Amniotic stem cell (primary cell): Measurements from ENCODE around the gene UPF1.

Source experiments
- DNase-seq: peaks from one replicate; lab custom pipeline; 2025; lab: John Stamatoyannopoulos, UW

The UPF1 gene

DNA sequence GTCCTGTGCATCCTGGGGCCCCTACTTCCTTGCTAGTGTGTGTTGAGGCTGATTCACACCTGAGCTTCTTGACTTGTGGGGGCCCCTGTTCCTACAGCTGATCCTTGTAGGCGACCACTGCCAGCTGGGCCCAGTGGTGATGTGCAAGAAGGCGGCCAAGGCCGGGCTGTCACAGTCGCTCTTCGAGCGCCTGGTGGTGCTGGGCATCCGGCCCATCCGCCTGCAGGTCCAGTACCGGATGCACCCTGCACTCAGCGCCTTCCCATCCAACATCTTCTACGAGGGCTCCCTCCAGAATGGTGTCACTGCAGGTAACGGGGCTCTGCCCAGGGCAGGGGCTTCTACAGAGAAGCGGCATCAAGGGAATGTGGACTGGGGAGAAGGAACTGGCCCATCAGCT lies 25.5 kb downstream of the UPF1 start:
- no peak for DNase-seq

DNA sequence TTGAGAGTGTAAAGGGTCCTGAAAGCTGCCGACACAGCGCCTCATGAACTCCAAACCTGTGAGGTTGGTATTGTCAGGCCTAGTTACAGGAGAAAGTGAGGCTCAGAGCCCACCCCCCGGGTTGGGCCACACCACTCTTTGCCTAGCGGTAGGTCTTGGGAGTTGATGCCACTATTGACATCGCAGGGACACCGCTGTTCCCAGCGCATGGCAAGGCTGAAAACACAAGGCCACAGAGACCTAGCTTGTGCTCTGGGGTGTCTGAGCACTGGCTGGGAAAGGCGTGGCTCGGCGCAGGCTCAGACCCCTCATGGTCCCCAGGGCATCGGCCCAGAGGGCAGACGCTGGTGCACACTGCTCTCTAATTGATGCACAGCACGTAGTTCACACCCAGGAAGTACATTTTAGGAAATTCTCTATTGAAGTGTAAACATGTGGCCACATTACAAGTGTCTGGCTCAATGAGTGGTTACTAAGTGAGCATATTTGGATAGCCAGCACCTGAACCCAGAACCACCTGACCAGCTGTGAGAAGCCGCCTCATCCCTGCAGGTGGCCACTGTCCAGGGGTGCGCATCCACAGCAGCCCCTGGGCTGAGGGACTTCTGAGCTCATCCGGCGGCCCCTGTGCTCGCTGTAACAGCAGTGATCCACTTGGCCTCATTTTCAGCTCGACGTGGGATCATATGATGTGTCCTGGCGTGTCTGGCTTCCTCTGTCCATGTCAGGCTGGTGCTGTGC lies 27.3 kb downstream of the UPF1 start:
- no peak for DNase-seq

DNA sequence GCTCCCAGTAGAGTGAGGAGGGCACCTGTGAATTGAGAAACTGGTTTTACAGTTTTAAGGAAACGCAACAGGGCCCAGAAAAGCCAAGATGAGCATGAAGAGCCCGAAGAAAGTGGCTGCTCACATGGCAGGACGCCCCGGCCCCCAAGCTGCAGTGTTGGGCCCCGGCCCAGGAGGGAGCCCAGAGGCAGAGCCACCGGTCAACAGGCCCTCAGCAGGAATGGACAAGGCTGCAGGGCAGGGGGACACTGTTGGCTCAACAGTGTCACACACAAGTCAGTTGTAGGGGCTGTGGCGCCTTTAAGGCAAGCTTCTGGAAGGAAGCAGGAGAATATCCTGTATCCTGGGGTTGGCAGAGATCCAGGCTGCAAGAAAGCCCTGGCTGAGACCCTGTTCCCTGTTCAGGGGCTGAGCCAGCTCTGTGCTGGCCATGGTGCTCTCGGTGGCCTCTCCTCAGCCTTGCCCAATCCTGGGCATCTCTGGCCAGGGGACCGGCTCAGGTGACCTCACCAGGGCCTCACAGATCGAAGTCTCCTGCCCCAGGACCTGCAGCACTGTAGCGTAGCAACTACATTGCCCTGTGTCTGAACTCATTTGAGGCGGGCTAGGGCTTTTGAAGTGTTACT lies 28.0 kb downstream of the UPF1 start:
- DNase-seq = no peak

DNA sequence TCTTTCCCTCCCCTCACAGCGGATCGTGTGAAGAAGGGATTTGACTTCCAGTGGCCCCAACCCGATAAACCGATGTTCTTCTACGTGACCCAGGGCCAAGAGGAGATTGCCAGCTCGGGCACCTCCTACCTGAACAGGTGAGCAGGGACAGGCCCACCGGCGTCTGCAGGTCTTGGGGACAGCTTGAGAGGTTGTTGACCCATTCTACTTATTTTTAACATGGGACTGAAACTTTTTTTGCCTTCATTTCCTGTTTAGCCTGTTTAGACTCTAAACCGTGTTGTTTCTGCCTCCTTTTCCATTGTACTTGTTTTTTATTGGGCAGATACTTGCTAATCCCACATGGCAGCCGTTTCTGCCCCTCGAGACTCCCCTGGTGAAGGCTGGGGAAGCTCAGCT lies 28.5 kb downstream of the UPF1 start:
- DNase-seq = no peak

DNA sequence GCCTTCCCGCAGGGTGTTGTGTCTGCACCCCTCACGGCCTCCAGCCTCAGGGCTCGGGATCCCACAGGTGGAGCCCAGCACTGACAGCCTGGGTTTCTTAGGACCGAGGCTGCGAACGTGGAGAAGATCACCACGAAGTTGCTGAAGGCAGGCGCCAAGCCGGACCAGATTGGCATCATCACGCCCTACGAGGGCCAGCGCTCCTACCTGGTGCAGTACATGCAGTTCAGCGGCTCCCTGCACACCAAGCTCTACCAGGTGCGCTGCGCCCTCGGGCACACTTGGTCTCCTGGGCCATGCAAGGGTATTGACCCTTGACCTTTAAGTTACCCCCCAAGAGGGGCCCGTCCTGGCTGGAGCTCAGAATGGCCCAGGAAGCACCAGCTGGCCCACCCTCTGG lies 29.0 kb downstream of the UPF1 start:
- no peak for DNase-seq

DNA sequence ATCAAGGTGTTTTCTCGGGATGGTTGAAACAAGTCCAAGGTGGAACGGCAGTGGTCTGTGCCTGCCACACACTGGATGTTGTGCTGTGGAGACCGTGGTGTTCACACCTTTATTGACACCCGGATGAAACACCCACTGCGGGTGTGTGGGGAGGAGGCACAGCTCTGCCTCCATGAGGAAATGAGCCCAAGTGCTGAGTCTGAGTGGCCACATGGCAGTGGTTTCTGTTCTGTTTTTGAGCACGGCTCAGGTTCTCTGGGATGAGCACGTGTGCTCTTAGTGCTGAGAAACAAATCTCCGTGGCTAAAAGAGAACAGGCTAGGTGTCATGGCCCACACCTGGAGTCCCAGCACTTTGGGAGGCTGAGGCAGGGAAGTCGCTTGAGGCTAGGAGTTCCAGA lies 29.5 kb downstream of the UPF1 start:
- DNase-seq = no peak

DNA sequence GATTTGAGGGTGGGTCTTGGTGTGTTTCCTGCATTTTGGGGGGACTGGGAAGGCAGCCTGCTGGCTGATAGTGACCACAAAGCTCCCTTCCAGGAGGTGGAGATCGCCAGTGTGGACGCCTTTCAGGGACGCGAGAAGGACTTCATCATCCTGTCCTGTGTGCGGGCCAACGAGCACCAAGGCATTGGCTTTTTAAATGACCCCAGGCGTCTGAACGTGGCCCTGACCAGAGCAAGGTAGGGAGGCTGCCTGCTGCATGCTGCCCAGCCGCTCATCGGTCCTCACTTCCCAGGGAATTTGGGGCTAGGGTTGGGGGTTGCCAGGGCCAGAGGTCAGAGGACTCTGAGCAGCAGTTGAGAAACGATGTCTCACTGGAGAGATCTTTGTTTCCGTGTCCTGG lies 30.2 kb downstream of the UPF1 start:
- no peak for DNase-seq

DNA sequence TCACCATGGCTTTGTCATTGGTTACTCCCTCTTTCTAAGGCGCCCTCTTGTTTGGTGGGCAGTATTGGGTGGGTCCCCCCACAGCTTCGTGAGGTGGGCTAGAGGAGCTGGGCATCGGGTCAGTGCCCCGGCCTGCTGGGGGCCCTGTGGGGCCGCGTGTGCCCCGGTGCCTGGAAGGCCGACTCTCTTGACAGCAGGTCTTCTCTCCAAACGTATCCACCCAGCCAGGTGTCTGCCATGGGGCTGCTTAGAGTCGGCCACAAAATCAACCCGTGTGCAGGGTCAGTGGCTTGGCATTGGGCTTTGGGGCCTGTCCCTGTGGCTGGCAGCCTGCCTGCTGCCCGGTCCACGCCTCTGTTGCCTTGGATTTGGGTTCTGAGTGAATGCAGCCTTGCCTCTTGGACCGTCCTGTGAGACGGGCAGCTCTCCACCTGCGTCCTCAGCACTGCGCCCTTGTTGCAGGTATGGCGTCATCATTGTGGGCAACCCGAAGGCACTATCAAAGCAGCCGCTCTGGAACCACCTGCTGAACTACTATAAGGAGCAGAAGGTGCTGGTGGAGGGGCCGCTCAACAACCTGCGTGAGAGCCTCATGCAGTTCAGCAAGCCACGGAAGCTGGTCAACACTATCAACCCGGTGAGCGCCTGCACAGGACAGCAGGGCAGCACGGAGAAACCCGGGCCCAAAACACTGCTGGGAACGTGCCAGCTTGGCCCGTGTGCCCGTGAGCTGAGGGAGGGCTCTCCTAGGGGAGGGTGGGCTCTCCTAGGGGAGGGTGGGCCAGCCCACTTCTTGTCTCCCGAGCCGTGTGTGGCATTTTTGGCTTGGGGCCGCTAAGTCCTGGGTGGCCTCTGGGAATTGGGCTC lies 31.4 kb downstream of the UPF1 start:
- DNase-seq = no peak

DNA sequence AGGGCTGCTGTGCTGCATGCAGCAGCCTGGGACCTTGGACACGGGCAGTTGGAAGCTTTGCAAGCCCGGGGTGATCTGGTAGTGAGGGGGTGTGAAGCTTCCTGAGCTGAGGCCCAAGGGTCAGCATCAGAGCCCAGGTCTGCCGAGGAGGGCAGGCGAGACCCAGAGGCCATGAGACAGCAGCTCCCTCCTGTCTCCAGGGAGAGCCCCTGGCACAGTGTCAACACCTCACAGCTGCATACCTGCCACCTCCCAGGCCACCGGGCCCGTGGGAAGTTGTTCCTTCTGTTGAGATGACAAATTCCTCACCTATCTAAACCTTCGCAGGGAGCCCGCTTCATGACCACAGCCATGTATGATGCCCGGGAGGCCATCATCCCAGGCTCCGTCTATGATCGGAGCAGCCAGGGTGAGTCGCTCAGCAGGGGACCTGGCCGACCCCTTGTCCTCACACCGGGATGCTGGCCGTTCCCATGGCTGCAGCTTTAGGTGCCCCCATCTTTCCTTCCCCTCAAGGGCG lies 32.1 kb downstream of the UPF1 start:
- no peak for DNase-seq

DNA sequence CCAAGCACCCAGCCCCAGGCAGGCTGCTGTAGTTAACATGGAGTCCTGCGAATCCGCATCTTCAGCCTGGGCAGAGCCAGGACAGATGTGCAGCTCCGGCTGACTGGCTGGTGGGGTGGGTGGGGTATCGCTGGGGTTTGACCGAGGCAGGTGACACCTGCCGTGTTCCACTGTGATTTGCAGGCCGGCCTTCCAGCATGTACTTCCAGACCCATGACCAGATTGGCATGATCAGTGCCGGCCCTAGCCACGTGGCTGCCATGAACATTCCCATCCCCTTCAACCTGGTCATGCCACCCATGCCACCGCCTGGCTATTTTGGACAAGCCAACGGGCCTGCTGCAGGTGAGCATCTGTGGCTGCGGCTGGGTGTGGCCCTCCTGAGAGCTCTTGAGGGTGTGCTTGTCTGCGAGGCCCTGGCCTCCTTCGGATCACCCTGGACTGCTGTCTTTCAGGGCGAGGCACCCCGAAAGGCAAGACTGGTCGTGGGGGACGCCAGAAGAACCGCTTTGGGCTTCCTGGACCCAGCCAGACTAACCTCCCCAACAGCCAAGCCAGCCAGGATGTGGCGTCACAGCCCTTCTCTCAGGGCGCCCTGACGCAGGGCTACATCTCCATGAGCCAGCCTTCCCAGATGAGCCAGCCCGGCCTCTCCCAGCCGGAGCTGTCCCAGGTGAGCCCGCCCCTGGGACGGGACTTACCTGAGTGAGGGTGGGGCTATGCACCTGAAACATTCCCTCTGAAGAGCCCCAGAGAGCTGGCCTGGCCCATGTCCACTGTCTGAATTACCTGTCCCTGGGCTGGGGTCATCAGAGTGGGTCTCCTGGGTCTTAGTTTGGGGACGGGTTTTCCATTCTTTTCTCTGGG lies 33.6 kb downstream of the UPF1 start:
- no peak for DNase-seq

DNA sequence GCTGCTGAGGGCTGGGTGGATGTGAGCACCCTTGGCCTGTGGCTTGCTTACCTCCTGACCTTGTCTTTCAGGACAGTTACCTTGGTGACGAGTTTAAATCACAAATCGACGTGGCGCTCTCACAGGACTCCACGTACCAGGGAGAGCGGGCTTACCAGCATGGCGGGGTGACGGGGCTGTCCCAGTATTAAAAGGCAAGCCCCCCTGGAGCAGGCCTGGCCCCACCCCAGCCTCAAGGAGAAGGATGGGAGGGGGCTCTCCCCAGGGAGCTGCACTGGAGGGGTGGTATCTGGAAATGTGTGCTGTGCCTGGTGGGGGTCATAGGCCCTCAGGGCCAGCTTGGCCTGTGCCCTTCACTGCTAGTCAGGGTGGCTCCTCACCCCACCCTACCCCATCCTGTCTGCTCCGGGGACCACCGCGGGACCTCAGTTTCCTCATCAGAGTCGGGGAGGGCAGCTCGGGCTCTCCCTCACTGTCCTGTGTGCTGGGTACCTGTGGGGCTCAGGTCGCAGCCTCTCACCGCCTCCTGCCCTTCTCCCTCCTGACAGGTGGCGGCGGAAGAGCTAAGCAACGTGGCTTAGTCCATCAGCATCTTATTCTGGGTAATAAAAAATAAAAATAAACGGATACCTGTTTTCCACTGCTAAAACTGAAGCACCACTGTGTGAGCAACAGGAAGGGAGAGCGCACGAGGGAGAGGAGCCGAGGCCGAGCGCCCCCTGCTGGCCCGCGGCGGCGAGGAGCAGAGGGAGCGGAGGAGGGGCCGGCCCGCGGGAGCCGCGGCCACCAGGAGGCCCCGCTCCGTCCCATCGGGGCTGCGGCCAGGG lies 34.4 kb downstream of the UPF1 start:
- no peak for DNase-seq

DNA sequence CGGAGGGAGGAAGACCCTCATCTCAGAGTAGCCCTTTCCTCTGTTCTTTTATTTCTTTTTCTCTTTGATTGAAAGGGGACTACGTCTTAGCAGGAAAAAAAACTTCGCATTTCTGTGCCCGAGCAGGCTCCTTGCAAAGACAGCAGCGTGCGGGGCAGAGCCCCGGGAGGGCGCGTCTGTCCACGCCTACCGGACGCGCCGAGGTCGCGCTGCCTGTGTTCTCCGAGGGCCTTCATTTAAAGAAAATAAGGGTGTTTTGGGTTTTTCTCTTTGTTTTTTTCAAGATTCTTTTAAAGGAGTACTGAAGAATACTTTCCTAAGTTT lies 35.0 kb downstream of the UPF1 start:
- DNase-seq = no peak

DNA sequence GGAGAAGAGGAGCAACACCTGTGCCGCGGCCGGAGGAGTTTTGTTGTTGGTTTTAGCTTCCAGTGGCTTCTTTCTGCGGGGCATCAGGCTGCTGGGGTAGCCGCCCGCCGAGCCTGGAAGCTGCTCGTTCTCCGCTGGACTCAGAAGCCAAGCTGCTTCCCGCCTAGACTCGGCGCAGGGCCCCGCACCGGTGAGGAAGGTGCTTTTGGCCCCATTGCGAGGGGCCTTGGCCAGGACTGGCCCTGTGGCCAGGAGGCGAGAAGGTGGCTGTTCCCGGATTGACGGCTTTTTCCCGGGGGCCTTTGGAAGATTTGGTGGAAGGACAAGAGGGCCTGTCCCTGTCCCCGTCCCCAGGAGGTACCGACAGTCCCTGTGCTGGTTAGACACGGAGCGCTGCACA lies 35.4 kb downstream of the UPF1 start:
- no peak for DNase-seq

DNA sequence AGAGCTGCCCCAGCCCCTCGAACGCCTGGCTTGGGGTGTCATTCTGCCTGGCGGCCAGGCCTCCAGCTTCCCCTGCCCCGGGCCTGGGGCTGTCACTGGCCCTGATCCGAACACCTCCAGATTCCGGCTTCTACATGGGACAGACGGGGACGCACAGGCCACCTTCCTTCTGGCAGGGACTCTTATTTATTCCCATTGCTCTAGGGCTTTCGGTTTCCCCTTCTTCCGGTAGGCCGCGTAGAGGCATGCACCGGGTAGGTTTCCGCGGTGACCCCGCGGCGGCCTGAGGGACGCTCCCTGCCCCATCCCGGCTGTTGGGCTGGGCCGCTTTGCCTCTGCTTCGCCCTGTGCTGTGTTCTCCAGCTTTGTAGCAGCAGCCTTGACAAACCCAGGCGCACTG lies 36.0 kb downstream of the UPF1 start:
- DNase-seq = no peak

DNA sequence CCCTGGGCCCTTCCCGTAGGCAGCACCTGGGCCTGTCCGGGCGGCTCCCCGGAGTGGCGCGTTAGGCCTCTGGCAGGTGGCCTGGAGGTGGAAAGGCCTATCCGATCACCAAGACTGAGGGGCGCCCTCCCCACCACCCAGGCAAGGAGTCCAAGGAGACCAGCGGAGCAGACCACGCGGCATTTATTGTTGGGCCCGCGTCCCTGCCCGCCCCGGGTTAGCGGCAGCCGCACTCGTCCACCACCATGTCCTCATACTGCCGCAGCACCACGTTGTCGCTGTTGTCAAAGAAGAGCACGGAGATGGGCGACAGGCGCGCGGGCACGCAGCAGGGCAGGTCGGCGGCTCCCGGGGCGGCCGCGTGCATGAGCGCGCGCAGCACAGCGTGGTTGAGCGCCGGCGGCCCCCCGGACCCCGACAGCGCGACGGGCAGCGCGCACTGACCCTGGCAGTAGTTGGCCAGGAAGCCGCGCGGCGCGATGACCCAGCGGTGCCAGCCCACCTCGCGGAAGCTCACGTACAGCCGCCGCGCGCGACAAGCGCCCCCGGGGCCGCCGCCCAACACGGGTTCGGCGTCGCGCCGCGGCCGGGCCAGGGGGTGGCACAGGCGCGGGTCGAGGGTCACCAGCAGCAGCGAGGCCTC lies 36.7 kb downstream of the UPF1 start:
- DNase-seq = no peak

DNA sequence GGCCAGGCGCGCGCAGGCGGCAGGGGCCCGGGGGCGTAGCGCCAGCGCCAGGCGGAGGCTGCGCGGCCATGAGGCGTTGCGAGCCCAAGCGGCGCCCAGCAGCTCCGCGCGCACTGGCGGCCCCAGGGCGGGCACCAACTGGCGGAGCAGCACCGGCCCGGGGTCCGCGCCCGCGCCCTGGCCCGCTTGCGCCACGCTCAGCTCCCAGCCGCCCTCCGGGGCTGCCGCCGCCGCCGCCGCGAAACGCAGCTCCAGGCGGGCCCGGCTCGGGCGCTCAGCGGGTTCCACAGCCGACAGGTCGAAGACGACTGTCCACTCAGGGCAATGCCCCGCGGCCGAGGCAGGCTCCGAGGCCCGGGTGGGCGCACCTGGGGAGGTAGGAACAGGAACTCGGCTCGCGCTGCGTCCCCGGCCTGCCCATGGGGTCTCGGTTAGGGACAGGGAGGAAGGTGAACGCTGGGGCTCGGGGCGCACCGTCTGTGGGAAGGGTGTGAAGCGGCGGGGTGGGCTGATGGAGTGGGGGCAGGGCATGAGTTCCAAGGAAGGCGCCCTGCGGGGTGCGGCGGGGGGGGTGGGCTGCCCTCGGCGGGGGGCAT lies 37.4 kb downstream of the UPF1 start:
- DNase-seq = no peak

DNA sequence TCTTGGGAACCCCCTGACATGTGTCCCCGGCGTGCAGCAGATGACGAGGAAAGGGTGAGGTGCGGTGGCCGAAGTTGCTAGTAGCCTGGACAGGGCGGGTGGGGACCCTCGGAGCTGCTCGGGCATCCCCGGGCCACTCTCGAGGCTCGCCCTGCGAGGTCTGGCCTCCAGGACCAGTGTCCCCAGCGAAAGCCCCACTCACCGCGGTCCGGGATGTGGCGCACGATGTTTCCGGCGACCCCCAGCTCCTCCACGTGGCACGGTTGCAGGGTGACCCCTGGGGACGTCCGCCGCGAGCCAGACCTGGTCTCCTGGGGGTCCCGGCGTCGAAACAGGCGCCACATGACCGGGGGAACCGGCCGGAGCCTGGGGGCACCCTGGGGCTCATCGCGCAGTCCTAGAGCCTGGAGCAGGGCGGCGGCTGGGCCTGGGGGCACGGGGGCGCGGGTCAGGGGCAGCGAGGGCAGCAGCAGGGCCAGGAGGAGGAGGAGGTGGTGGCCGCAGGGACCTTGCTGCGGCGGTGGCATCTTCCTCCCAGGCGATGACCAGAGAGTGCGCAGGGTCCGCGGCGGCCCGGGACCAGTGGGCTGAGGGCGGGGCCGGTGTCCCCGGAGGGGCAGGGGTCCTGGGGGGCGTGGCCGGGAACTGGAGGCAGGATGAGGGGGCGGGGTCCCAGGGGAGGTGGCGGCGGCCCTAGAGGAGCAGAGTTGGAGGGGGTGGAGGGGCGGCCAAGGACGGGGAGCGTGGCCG lies 38.2 kb downstream of the UPF1 start:
- DNase-seq = no peak

DNA sequence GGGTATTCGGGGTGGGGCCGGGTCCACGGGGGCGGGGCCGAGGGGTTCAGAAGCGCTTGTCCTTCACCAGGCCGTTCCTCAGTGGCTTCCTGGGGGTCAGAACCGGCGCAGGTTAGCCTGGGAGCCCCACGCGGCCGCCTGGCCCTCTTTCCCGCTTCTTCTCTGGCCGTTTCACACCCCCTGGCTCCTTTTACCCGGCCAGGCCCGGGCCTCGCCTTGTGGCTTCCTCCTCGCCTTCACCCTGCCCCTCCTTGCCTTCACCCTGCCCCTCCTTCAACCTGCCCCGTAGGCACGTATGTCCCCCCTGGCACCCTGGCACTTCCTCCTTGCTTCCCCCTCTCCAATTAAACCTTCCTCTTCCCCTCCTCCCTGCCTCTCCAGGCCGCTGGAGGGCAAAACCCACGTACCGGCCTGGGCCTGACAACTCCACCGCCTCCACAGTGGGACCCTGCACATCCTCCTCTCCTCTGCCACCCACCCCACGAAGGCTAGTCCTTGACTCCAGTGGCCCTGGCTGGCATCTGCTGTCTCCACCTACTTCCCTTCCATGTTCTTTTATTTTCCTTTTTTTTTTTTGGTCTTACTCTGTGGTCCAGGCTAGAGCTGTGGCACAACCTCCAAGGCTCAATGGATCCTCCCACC lies 38.9 kb downstream of the UPF1 start:
- DNase-seq = no peak

DNA sequence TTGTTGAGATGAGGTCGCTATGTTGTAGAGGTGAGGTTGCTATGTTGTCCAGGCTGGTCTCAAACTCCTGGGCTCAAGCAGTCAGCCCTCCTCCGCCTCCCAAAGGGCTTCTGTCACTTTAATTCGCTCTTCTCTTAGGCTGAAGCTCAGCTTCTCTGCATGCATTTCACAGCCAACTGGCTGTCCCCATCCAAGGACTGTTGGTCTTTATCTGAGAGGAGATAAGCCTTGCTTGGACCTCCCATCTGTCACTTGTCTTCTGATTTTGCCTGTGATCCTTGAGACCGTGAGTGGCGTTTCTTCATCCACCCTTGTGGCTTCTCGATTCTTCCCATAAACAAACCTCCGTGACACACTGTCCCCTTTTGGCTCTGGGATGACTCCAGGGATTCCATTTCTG lies 39.8 kb downstream of the UPF1 start:
- no peak for DNase-seq
